A673 (cell line): ENCODE measurements around the gene LIMS2. TPM values are rescaled to one million over a fixed set of nuclear protein-coding genes. Genes with fewer than 3 reads are reported as not detected.

ENCODE experiments used
- BruUV-seq: library from RNA; stranded (reverse); fragments of 400-500 nt; replicated peaks from 2 replicates; lab custom pipeline; 2021; lab: Mats Ljungman, UMichigan
- CTCF ChIA-PET: fragments of 300-600 bp; sonication (Branson Sonifier 250); formaldehyde crosslinking; loops from one replicate; lab custom pipeline; 2022; ENCODE audit warnings: antibody characterized with exemption; lab: Charles Lee
- POLR2A ChIA-PET: fragments of 300-600 bp; sonication (Branson Sonifier 250); formaldehyde crosslinking; loops from one replicate; lab custom pipeline; 2022; ENCODE audit warnings: antibody characterized with exemption; ENCODE audit not compliant: low non-redundant PET; lab: Charles Lee
- DNase-seq: peaks from one replicate; pipeline ENCODE4 v3.0.0-alpha.2; 2015; ENCODE audit warnings: low spot score
- H3K27ac ChIP-seq: fragments of 200-600 bp; sonication (generic); 2 replicates; pipeline ENCODE4 v1.5.1; 2016; ENCODE audit warnings: mixed run types, low read depth, mild to moderate bottlenecking, mixed read lengths, antibody characterized with exemption, low read length; ENCODE audit not compliant: poor library complexity, severe bottlenecking
- H3K27me3 ChIP-seq: fragments of 200-600 bp; sonication (generic); replicated peaks from 2 replicates; pipeline ENCODE4 v1.6.1; 2017; ENCODE audit warnings: mixed run types, low read depth, mild to moderate bottlenecking, mixed read lengths, antibody characterized with exemption, low read length; ENCODE audit not compliant: insufficient read depth, poor library complexity
- H3K36me3 ChIP-seq: fragments of 200-600 bp; sonication (generic); 2 replicates; pipeline ENCODE4 v1.6.1; 2016; ENCODE audit warnings: mixed run types, mild to moderate bottlenecking, mixed read lengths, antibody characterized with exemption, low read length; ENCODE audit not compliant: insufficient read depth, poor library complexity, severe bottlenecking
- H3K4me1 ChIP-seq: fragments of 200-600 bp; sonication (generic); 2 replicates; pipeline ENCODE4 v1.6.1; 2017; ENCODE audit warnings: mixed run types, mild to moderate bottlenecking, mixed read lengths, antibody characterized with exemption, low read length; ENCODE audit not compliant: insufficient read depth, poor library complexity, severe bottlenecking
- H3K4me3 ChIP-seq: fragments of 200-600 bp; sonication (generic); 2 replicates; pipeline ENCODE4 v1.5.1; 2016; ENCODE audit warnings: low read depth, mixed run types, mild to moderate bottlenecking, mixed read lengths, low read length; ENCODE audit not compliant: poor library complexity, severe bottlenecking
- H3K9me3 ChIP-seq: fragments of 200-600 bp; sonication (generic); 2 replicates; pipeline ENCODE4 v1.6.1; 2016; ENCODE audit warnings: mixed run types, low read depth, mild to moderate bottlenecking, mixed read lengths, antibody characterized with exemption, low read length; ENCODE audit not compliant: poor library complexity, severe bottlenecking
- CTCF ChIP-seq: fragments of 300-800, 200-600 bp; sonication (generic); conservative IDR thresholded peaks from 2 replicates; pipeline ENCODE4 v1.5.1; 2017; ENCODE audit warnings: low read depth, mild to moderate bottlenecking, antibody characterized with exemption, low read length, moderate library complexity, mixed read lengths
- EZH2 ChIP-seq: fragments of 200-600 bp; sonication (generic); IDR thresholded peaks from 2 replicates; pipeline ENCODE4 v1.6.1; 2017; ENCODE audit warnings: borderline replicate concordance, low read depth, mild to moderate bottlenecking, mixed read lengths, antibody characterized with exemption, low read length; ENCODE audit not compliant: poor library complexity, severe bottlenecking
- intact Hi-C: fragments of 100-400 bp; cut with micrococcal nuclease; formaldehyde crosslinking; loops from one replicate; pipeline ENCODE4 v1.10.0; 2022; ENCODE audit not compliant: unreplicated experiment
- total RNA-seq: library from RNA; stranded (reverse); gene quantifications from 2 replicates; pipeline ENCODE4 v1.2.3, GENCODE V29; 2021

The LIMS2 gene
- total RNA-seq, 1 experiment from 2014 or later: 1.2 TPM

GRCh38 chr2:127672341-127673224, 2.7 kb downstream of the LIMS2 start:
- peaks cover 13% of the 10 kb centered on the region for H3K27me3 ChIP-seq
- no peak for DNase-seq

GRCh38 chr2:127671557-127672302, 3.6 kb downstream of the LIMS2 start:
- no TSS peak for BruUV-seq
- DNase-seq: no peak
- no peaks in the 10 kb centered on the region for H3K9me3 ChIP-seq
- H3K36me3 ChIP-seq: no peaks in the 10 kb centered on the region
- H3K4me1 ChIP-seq: no peaks in the 10 kb centered on the region
- ChIA-PET POLR2A (no interaction called here), CTCF (no interaction called here)
- intact Hi-C loops: no loop called here
- H3K27me3 ChIP-seq: peaks cover 7% of the 10 kb centered on the region
- no peak overlapping the region for H3K4me3 ChIP-seq
- H3K27ac ChIP-seq: no peak overlapping the region
- TF ChIP-seq CTCF (no peak), EZH2 (no peak)

More at GRCh38 chr2:127672341-127673224, 2.7 kb downstream of the LIMS2 start:
- TF ChIP-seq CTCF (no peak), EZH2 (no peak)
- no peak overlapping the region for H3K4me3 ChIP-seq
- no peaks in the 10 kb centered on the region for H3K4me1 ChIP-seq
- BruUV-seq: no TSS peak
- ChIA-PET POLR2A (no interaction called here), CTCF (no interaction called here)
- H3K9me3 ChIP-seq: no peaks in the 10 kb centered on the region
- H3K27ac ChIP-seq: no peak overlapping the region
- intact Hi-C loops: no loop called here
- H3K36me3 ChIP-seq: no peaks in the 10 kb centered on the region

GRCh38 chr2:127670957-127671290, 4.4 kb downstream of the LIMS2 start:
- DNase-seq: no peak
- no peak overlapping the region for H3K27ac ChIP-seq
- ChIA-PET POLR2A (no interaction called here), CTCF (no interaction called here)
- H3K9me3 ChIP-seq: no peaks in the 10 kb centered on the region
- H3K27me3 ChIP-seq: peaks cover 4% of the 10 kb centered on the region
- no TSS peak for BruUV-seq
- no peak for TF ChIP-seq EZH2
- TF ChIP-seq CTCF: no peak
- H3K36me3 ChIP-seq: no peaks in the 10 kb centered on the region
- intact Hi-C loops: no loop called here
- H3K4me3 ChIP-seq: no peak overlapping the region
- H3K4me1 ChIP-seq: no peaks in the 10 kb centered on the region
